AG04450 (cell line): ENCODE measurements around the gene UTP18. TPM values are rescaled to one million over a fixed set of nuclear protein-coding genes. Genes with fewer than 3 reads are reported as not detected.
A peak's percentile ranks its signal among the peaks of the same experiment; 100 is the strongest.
"Not testable (repeated sequence)": the region's sequence is repeated elsewhere in the genome, so short reads cannot be mapped to it uniquely, and the experiment has no call there.

ENCODE experiments used
- CTCF ChIA-PET: fragments of 300-600, 350-600 bp; formaldehyde crosslinking; extraction: SDS; loops from one replicate; lab custom pipeline; 2022; ENCODE audit warnings: antibody characterized with exemption, inconsistent platforms; lab: Charles Lee
- POLR2A ChIA-PET: fragments of 350-600 bp; formaldehyde crosslinking; extraction: SDS; loops from one replicate; lab custom pipeline; 2021; ENCODE audit warnings: antibody characterized with exemption, inconsistent platforms; lab: Yijun Ruan, JAX
- DNase-seq: peaks from one replicate; pipeline ENCODE4 v3.0.0-alpha.2; 2011; ENCODE audit warnings: low read depth, low spot score
- H3K27ac ChIP-seq: one replicate; pipeline ENCODE4 v1.5.1; 2012; ENCODE audit warnings: low read depth, low read length, control low read depth
- H3K27me3 ChIP-seq: one replicate; pipeline ENCODE4 v1.6.0; 2012; ENCODE audit warnings: low read length; ENCODE audit not compliant: control insufficient read depth, insufficient read depth
- H3K4me3 ChIP-seq: 2 replicates; pipeline ENCODE4 v1.5.1; 2011; ENCODE audit warnings: mild to moderate bottlenecking, low read depth, low read length, control low read depth
- H3K9me3 ChIP-seq: 2 replicates; pipeline ENCODE4 v1.5.1; 2012; ENCODE audit warnings: low read length; ENCODE audit not compliant: control insufficient read depth, insufficient read depth
- polyA plus RNA-seq: library from polyadenylated mRNA; depleted of rRNA; stranded (reverse); fragments of >200 nt; gene quantifications from 2 replicates; pipeline ENCODE4 v1.2.3, GENCODE V29; 2011
- TF ChIP-seq, protein P1 (sequence below): IDR thresholded peaks from 2 replicates; pipeline ENCODE4 v1.5.1; 2011; ENCODE audit warnings: low read depth, low read length, control low read depth, inconsistent platforms

Gene UTP18
- polyA plus RNA-seq, 1 experiment: 30.6 TPM

DNA sequence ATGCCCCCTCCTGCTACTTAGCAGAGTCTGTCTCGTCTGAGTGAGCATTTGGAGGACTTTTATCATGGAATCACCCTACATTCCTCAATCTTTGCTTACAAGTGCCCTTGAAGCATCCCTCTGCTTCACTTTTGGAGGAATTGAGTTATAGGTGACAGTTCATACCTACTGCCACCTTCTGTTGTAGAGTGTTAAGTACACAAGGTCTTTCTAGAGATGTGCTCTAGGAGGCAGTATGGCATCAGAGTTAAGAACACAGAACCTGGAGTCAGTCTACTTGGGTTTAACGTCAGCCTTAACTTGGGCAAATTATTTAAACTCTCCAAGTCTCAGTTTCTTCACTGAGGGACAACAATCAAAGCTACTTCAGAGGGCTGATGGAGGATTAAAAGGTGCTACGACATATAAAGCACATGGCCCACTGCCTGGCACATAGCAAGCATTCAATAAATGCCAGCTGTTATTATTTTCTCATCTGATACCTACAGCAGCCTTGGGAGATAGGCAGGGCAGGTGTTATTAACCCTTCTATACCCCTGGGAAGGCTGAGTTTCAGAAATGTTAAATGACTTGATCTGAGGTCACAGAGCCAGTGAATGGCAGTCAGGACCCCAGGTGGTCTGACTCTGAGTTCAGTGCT lies 62.2 kb downstream of the UTP18 start:
- CTCF ChIA-PET: interaction anchor here (0.5 kb wide), 1 partner anchor 376 kb away, joined by 3 read pairs; no protein-coding TSS in a partner anchor
- POLR2A ChIA-PET: no interaction called here
- DNase-seq: no peak
- Histone ChIP-seq H3K9me3 (no peaks in the 10 kb centered on the region; the same call in 1 of the 2 replicates), H3K27me3 (no peaks in the 10 kb centered on the region), H3K4me3 (no peak overlapping the region), H3K27ac (no peak overlapping the region)
- TF ChIP-seq, protein P1, sequence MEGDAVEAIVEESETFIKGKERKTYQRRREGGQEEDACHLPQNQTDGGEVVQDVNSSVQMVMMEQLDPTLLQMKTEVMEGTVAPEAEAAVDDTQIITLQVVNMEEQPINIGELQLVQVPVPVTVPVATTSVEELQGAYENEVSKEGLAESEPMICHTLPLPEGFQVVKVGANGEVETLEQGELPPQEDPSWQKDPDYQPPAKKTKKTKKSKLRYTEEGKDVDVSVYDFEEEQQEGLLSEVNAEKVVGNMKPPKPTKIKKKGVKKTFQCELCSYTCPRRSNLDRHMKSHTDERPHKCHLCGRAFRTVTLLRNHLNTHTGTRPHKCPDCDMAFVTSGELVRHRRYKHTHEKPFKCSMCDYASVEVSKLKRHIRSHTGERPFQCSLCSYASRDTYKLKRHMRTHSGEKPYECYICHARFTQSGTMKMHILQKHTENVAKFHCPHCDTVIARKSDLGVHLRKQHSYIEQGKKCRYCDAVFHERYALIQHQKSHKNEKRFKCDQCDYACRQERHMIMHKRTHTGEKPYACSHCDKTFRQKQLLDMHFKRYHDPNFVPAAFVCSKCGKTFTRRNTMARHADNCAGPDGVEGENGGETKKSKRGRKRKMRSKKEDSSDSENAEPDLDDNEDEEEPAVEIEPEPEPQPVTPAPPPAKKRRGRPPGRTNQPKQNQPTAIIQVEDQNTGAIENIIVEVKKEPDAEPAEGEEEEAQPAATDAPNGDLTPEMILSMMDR: 0 out of 2 replicates have a peak, but pooled peaks have one; percentile 21

DNA sequence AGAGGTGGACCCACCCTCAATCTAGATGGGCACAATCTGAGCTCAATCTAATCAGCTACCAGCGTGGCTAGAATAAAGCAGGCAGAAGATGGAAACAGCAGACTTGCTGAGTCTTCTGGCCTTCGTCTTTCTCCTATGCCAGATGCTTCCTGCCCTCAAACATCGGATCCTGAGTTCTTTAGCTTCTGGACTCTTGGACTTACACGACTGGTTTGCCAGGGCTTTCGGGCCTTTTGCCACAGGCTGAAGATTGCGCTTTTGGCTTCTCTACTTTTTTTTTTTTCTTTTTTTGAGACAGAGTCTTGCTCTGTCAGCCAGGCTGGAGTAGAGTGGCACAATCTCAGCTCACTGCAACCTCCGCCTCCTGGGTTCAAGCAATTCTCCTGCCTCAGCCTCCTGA lies 65.1 kb downstream of the UTP18 start:
- DNase-seq: no peak
- ChIA-PET POLR2A (no interaction called here), CTCF (no interaction called here)
- no peaks in the 10 kb centered on the region for H3K27me3 ChIP-seq
- no peak overlapping the region for H3K4me3 ChIP-seq
- no peak overlapping the region for H3K27ac ChIP-seq
- no peaks in the 10 kb centered on the region for H3K9me3 ChIP-seq
- TF ChIP-seq, protein P1: no peak

DNA sequence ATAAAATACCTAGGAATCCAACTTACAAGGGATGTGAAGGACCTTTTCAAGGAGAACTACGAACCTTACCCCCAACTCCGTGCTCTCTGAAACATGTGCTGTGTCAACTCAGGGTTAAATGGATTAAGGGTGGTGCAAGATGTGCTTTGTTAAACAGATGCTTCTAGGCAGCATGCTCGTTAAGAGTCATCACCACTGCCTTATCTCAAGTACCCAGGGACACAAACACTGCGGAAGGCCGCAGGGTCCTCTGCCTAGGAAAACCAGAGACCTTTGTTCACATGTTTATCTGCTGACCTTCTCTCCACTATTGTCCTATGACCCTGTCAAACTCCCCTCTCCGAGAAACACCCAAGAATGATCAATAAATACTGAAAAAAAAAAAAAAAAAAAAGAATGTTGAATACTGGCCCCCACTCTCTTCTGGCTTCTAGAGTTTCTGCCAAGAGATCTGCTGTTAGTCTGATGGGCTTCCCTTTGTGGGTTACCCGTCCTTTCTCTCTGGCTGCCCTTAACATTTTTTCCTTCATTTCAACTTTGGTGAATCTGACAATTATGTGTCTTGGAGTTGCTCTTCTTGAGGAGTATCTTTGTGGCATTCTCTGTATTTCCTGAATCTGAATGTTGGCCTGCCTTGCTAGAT lies 70.6 kb downstream of the UTP18 start:
- H3K4me3 ChIP-seq, DNase-seq, H3K27me3 ChIP-seq, H3K27ac ChIP-seq, CTCF ChIA-PET, H3K9me3 ChIP-seq, POLR2A ChIA-PET: not testable (repeated sequence)

DNA sequence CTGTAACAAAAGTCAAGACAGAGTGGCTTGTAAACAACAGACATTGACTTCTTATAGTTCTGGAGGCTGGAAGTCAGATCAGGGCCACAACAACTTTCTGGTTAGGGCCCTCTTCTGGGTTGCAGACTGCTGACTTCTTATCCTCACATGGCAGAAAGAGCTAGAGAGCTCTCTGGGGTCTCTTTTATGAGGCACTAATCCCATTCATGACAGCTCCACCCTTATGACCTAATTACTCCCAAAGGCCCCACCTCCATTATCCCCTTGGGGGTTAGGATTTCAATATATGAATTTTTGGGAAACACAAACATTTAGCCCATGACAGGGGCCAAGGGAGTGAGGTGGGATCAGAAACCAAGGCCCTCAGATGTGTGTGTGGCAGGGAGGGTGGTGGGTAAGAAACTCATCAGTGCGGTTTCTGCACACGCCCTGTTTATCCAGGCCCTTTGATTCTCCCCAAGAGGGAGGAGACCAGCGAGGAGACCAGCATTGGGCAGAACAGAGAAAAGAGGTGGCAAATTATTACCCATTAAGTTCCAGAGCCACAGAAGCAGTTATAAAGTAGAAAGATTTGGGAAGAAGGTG lies 74.8 kb downstream of the UTP18 start:
- Histone ChIP-seq H3K4me3 (no peak overlapping the region), H3K27me3 (no peaks in the 10 kb centered on the region), H3K9me3 (no peaks in the 10 kb centered on the region), H3K27ac (no peak overlapping the region)
- ChIA-PET POLR2A (no interaction called here), CTCF (interaction anchor here (0.5 kb wide), 1 partner anchor 9 kb away, joined by 3 read pairs; no protein-coding TSS in a partner anchor)
- TF ChIP-seq, protein P1: no peak
- no peak for DNase-seq

DNA sequence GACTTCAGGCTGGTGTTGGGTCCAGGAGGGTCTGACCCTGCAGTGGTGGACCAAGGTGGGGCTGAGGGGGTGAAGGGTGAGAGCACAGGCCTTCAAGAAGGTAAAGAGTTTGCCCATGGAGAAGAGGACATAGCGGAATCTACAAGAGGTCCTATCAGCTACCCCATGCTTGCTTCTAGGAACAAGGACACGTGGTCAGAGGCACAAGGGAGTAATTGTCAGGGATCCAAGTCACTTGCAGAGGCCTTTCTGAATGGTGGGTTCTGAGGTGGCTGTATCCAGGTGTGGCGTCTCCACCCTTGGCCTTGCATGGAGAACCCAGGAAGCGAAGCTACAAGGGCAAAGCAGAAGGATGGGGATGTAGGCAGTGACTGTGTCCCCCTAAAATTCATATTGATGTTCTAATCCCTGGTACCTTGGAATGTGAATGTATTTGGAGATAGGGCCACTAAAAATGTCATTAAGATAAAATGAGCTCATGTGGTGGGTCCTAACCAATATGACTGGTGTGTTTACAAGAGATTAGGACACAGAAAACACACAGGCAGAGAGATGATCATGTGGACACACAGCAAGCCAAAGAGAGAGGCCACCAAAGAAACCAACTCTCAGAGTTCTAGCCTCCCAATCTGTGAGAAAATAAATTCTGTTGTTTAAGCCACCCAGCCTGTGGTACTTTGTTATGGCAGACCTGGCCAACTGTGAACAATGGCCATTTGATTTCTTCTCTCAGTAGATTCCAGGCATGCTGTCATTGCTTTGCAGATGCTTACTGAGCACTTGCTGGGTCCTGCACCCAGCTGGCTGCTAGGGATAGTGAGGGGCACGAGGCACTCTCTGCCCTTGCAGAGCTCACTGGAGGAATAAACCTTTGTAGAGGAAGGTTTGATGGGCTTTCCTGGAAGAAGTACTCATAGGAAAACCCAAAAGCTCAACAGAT lies 75.8 kb downstream of the UTP18 start:
- TF ChIP-seq, protein P1: no peak
- Histone ChIP-seq H3K4me3 (no peak overlapping the region), H3K27me3 (no peaks in the 10 kb centered on the region), H3K27ac (no peak overlapping the region), H3K9me3 (no peaks in the 10 kb centered on the region)
- DNase-seq: no peak
- ChIA-PET POLR2A (no interaction called here), CTCF (interaction anchor here (0.6 kb wide), 1 partner anchor 622 kb away, joined by 3 read pairs; no protein-coding TSS in a partner anchor)
